ENCODE results near the gene MTHFR.

- TF ChIP-seq ESRRA (CRISPR knock-in tag; IDR thresholded peaks at IDR 0.05; ENCODE audit: borderline replicate concordance) (no peak), CREB1 (CRISPR knock-in tag; IDR thresholded peaks at IDR 0.05) (no peak), NR2C2 (CRISPR knock-in tag; IDR thresholded peaks at IDR 0.05) (no peak), TEAD4 (CRISPR knock-in tag; IDR thresholded peaks at IDR 0.05) (no peak), E2F5 (CRISPR knock-in tag; IDR thresholded peaks at IDR 0.05) (no peak), CTCF (IDR thresholded peaks at IDR 0.05) (no peak), ATF1 (CRISPR knock-in tag; IDR thresholded peaks at IDR 0.05) (no peak), ZNF121 (CRISPR knock-in tag; IDR thresholded peaks at IDR 0.05) (no peak), ATF2 (CRISPR knock-in tag; IDR thresholded peaks at IDR 0.05; ENCODE audit: borderline replicate concordance, low read depth) (no peak), NR3C1 (CRISPR knock-in tag; conservative IDR thresholded peaks at IDR 0.05; ENCODE audit: low read depth) (no peak)
- TF ChIP-seq, protein P1, sequence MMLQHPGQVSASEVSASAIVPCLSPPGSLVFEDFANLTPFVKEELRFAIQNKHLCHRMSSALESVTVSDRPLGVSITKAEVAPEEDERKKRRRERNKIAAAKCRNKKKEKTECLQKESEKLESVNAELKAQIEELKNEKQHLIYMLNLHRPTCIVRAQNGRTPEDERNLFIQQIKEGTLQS (CRISPR knock-in tag; conservative IDR thresholded peaks at IDR 0.05), result no peak
- TF ChIP-seq, protein P2, sequence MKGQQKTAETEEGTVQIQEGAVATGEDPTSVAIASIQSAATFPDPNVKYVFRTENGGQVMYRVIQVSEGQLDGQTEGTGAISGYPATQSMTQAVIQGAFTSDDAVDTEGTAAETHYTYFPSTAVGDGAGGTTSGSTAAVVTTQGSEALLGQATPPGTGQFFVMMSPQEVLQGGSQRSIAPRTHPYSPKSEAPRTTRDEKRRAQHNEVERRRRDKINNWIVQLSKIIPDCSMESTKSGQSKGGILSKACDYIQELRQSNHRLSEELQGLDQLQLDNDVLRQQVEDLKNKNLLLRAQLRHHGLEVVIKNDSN (CRISPR knock-in tag; IDR thresholded peaks at IDR 0.05), result no peak
- TF ChIP-seq, protein P3, sequence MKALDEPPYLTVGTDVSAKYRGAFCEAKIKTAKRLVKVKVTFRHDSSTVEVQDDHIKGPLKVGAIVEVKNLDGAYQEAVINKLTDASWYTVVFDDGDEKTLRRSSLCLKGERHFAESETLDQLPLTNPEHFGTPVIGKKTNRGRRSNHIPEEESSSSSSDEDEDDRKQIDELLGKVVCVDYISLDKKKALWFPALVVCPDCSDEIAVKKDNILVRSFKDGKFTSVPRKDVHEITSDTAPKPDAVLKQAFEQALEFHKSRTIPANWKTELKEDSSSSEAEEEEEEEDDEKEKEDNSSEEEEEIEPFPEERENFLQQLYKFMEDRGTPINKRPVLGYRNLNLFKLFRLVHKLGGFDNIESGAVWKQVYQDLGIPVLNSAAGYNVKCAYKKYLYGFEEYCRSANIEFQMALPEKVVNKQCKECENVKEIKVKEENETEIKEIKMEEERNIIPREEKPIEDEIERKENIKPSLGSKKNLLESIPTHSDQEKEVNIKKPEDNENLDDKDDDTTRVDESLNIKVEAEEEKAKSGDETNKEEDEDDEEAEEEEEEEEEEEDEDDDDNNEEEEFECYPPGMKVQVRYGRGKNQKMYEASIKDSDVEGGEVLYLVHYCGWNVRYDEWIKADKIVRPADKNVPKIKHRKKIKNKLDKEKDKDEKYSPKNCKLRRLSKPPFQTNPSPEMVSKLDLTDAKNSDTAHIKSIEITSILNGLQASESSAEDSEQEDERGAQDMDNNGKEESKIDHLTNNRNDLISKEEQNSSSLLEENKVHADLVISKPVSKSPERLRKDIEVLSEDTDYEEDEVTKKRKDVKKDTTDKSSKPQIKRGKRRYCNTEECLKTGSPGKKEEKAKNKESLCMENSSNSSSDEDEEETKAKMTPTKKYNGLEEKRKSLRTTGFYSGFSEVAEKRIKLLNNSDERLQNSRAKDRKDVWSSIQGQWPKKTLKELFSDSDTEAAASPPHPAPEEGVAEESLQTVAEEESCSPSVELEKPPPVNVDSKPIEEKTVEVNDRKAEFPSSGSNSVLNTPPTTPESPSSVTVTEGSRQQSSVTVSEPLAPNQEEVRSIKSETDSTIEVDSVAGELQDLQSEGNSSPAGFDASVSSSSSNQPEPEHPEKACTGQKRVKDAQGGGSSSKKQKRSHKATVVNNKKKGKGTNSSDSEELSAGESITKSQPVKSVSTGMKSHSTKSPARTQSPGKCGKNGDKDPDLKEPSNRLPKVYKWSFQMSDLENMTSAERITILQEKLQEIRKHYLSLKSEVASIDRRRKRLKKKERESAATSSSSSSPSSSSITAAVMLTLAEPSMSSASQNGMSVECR (CRISPR knock-in tag; IDR thresholded peaks at IDR 0.05; ENCODE audit: borderline replicate concordance), result no peak
Observed at GRCh38 chr1:11767922-11768704, 37.7 kb downstream of the MTHFR start.

Measured in WTC11 (cell line).